Prostate gland (tissue), 2 donors: ENCODE measurements around the gene CDHR2. TPM values are rescaled to one million over a fixed set of nuclear protein-coding genes. Genes with fewer than 3 reads are reported as not detected.
A peak's percentile ranks its signal among the peaks of the same experiment; 100 is the strongest.

ENCODE experiments used
- DNase-seq: peaks from one replicate; pipeline ENCODE4 v3.0.0-alpha.2; 2019; ENCODE audit warnings: low spot score
- H3K27ac ChIP-seq, 2 donors: fragments of 200-600 bp; sonication (generic); 2 replicates each; pipeline ENCODE4 v1.5.1; 2017 to 2019
- H3K27me3 ChIP-seq: fragments of 200-600 bp; sonication (generic); replicated peaks from 2 replicates; pipeline ENCODE4 v1.5.1; 2019; ENCODE audit not compliant: insufficient read depth
- H3K36me3 ChIP-seq, 2 donors: fragments of 200-600 bp; sonication (generic); 1 replicate in 1 of 2; 2 replicates in 1 of 2; pipeline versions ENCODE4 v1.5.1 to v1.8.1; 2017 to 2019
- H3K4me1 ChIP-seq: fragments of 200-600 bp; sonication (generic); replicated peaks from 2 replicates; pipeline ENCODE4 v1.5.1; 2019
- H3K4me3 ChIP-seq, 2 donors: fragments of 200-600 bp; sonication (generic); 2 replicates each; pipeline ENCODE4 v1.5.1; 2017 to 2019
- H3K9me3 ChIP-seq: fragments of 200-600 bp; sonication (generic); 2 replicates; pipeline ENCODE4 v1.5.1; 2017
- CTCF ChIP-seq, 4 experiments: fragments of 200-600 bp in 2 of 4; fragments of 450-650 bp in 2 of 4; sonication (generic) in 2 of 4; IDR thresholded peaks; 1 replicate in 3 of 4; 2 replicates in 1 of 4; pipeline ENCODE4 v1.5.1; 2016 to 2019; ENCODE audit warnings: antibody characterized with exemption in 4 of 4, mild to moderate bottlenecking in 2 of 4, moderate library complexity in 2 of 4
- POLR2A ChIP-seq: fragments of 450-650 bp; IDR thresholded peaks from one replicate; pipeline ENCODE4 v1.6.1; 2016; ENCODE audit warnings: antibody characterized with exemption, mild to moderate bottlenecking
- POLR2AphosphoS5 ChIP-seq: sonication (generic); formaldehyde crosslinking; IDR thresholded peaks from one replicate; pipeline ENCODE4 v1.6.1; 2017; ENCODE audit warnings: antibody characterized with exemption
- WGBS: methylation state at CpG from one replicate; pipeline ENCODE4 v1.1.5; 2018; 5-methylcytosine and 5-hydroxymethylcytosine counted together
- intact Hi-C: fragments of 100-400 bp; cut with DNase I; formaldehyde crosslinking; loops from one replicate; pipeline ENCODE4 v1.14.2; 2022
- total RNA-seq, 2 donors: library from RNA; depleted of rRNA; stranded (reverse); fragments of >200 nt; gene quantifications; one replicate each; pipeline ENCODE4 v1.1.0, GENCODE V29; 2016

The CDHR2 gene
- total RNA-seq, 2 donors from 2014 or later = 1.1 TPM; not detected in 1

- no peak overlapping the region for H3K27ac ChIP-seq
- intact Hi-C loops = no loop called here
- WGBS = 5% methylated on average over 31 of the region's 34 CpGs
- DNase-seq = no peak
- no peaks in the 10 kb centered on the region for H3K4me1 ChIP-seq
- no peaks in the 10 kb centered on the region for H3K9me3 ChIP-seq
- TF ChIP-seq POLR2AphosphoS5 = no peak
- no peaks in the 10 kb centered on the region for H3K36me3 ChIP-seq
- no peak overlapping the region for H3K4me3 ChIP-seq
- peaks cover 24% of the 10 kb centered on the region for H3K27me3 ChIP-seq
These were observed 80.2 kb downstream of the CDHR2 start for GRCh38 chr5:176629317-176629852.

GRCh38 chr5:176629853-176630680 lies 80.9 kb downstream of the CDHR2 start, which contains the start of the genes EIF4E1B and SNCB:
Gene EIF4E1B, plus strand, starts transcription at chr5:176630675. Its CDS starts 12,113 bp downstream, at chr5:176642788.
Gene SNCB, minus strand, starts transcription at chr5:176630534. Its CDS starts 880 bp downstream, at chr5:176629654.
- no peaks in the 10 kb centered on the region for H3K9me3 ChIP-seq
- H3K4me1 ChIP-seq = no peaks in the 10 kb centered on the region
- H3K36me3 ChIP-seq = no peaks in the 10 kb centered on the region
- H3K27ac ChIP-seq = no peak within 1 kb of the TSS
- TF ChIP-seq CTCF (IDR thresholded peaks at IDR 0.05) = no peak
- no peak for TF ChIP-seq POLR2AphosphoS5
- TF ChIP-seq POLR2A = no peak
- H3K27me3 ChIP-seq = peaks cover 24% of the 10 kb centered on the region
- DNase-seq = no peak
- intact Hi-C loops = no loop called here
- 1% methylated on average over 93 of the region's 94 CpGs for WGBS
- H3K4me3 ChIP-seq = peak within 1 kb of the TSS; percentile 1 to 23

- peaks cover 24% of the 10 kb centered on the region for H3K27me3 ChIP-seq
- peak overlapping the region; percentile 1 to 23 for H3K4me3 ChIP-seq
- H3K27ac ChIP-seq = no peak overlapping the region
- H3K36me3 ChIP-seq = no peaks in the 10 kb centered on the region
- no peaks in the 10 kb centered on the region for H3K4me1 ChIP-seq
- TF ChIP-seq POLR2AphosphoS5 (no peak), POLR2A (no peak), CTCF (IDR thresholded peaks at IDR 0.05) (no peak)
- no peaks in the 10 kb centered on the region for H3K9me3 ChIP-seq
- 6% methylated on average over 20 of the region's 20 CpGs for WGBS
- intact Hi-C loops = no loop called here
- DNase-seq = no peak
These were observed 81.6 kb downstream of the CDHR2 start for GRCh38 chr5:176630681-176631222.

GRCh38 chr5:176631383-176632200 lies 82.5 kb downstream of the CDHR2 start:
- 62% methylated on average over 7 of the region's 7 CpGs for WGBS
- H3K9me3 ChIP-seq = no peaks in the 10 kb centered on the region
- no peaks in the 10 kb centered on the region for H3K4me1 ChIP-seq
- intact Hi-C loops = no loop called here
- no peak overlapping the region for H3K27ac ChIP-seq
- H3K36me3 ChIP-seq = no peaks in the 10 kb centered on the region
- no peak overlapping the region for H3K4me3 ChIP-seq
- TF ChIP-seq CTCF (IDR thresholded peaks at IDR 0.05) = no peak
- no peak for TF ChIP-seq POLR2AphosphoS5
- no peak for TF ChIP-seq POLR2A
- H3K27me3 ChIP-seq = peaks cover 24% of the 10 kb centered on the region
- DNase-seq = no peak

- H3K27ac ChIP-seq = no peak overlapping the region
- no peak for TF ChIP-seq CTCF (IDR thresholded peaks at IDR 0.05)
- no peak for TF ChIP-seq POLR2AphosphoS5
- no peak for TF ChIP-seq POLR2A
- H3K4me1 ChIP-seq = no peaks in the 10 kb centered on the region
- H3K9me3 ChIP-seq = no peaks in the 10 kb centered on the region
- H3K4me3 ChIP-seq = no peak overlapping the region
- DNase-seq = no peak
- intact Hi-C loops = no loop called here
- no peaks in the 10 kb centered on the region for H3K36me3 ChIP-seq
- WGBS = 83% methylated on average over 2 of the region's 2 CpGs
- H3K27me3 ChIP-seq = peaks cover 17% of the 10 kb centered on the region
These were observed 83.6 kb downstream of the CDHR2 start for GRCh38 chr5:176632745-176633144.
